ENCODE measurements around the gene CHCT1.

CHCT1 gene

DNA sequence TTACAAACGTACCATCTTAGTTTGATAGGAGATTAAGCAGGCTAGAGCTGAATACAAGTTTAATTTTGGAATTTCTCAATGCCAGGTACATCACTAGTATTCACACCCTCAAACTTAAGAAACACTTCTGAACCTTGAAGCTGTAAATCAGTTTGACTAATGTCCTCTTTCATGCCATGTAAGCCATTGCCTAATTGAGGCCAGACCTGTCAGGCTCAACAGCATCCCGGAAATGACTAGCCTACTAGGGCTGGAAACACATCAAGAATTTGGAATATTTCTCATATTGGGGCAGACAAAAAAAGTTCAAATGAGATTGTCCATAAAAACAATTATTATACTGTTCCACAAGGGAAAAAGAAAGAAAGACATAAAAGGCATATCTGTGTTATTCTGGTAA is 32.1 kb upstream of the CHCT1 start:
- TF ChIP-seq EZH2 (IDR thresholded peaks at IDR 0.05; ENCODE audit: borderline replicate concordance, low read length): no peak
- Histone ChIP-seq H3K9ac (ENCODE audit: low read length) (peak overlapping the region; percentile 88; the same call in 1 of the 2 replicates), H3K36me3 (ENCODE audit: insufficient read depth, low read length) (no peaks in the 10 kb centered on the region), H3K4me2 (ENCODE audit: low read length) (peak overlapping the region; percentile 99), H3K9me3 (ENCODE audit: low read length) (no peaks in the 10 kb centered on the region), H3K4me1 (ENCODE audit: insufficient read depth, low read length, severe bottlenecking) (peaks cover 42% of the 10 kb centered on the region), H2AFZ (ENCODE audit: low read length) (no peak overlapping the region), H3K79me2 (ENCODE audit: insufficient read depth, low read length) (peaks cover 28% of the 10 kb centered on the region), H4K20me1 (ENCODE audit: insufficient read depth, low read length) (no peaks in the 10 kb centered on the region), H3F3A (ENCODE audit: insufficient read depth, low read length) (no peaks in the 10 kb centered on the region; the same call in 1 of the 2 replicates), H3K27me3 (ENCODE audit: insufficient read depth, low read length) (no peaks in the 10 kb centered on the region), H3K9me2 (ENCODE audit: low read depth, low read length) (no peaks in the 10 kb centered on the region), H3K27ac (ENCODE audit: low read depth, low read length, poor library complexity, severe bottlenecking) (no peak overlapping the region), H3K4me3 (ENCODE audit: low read depth, low read length, poor library complexity, severe bottlenecking) (peak overlapping the region; percentile 90)

DNA sequence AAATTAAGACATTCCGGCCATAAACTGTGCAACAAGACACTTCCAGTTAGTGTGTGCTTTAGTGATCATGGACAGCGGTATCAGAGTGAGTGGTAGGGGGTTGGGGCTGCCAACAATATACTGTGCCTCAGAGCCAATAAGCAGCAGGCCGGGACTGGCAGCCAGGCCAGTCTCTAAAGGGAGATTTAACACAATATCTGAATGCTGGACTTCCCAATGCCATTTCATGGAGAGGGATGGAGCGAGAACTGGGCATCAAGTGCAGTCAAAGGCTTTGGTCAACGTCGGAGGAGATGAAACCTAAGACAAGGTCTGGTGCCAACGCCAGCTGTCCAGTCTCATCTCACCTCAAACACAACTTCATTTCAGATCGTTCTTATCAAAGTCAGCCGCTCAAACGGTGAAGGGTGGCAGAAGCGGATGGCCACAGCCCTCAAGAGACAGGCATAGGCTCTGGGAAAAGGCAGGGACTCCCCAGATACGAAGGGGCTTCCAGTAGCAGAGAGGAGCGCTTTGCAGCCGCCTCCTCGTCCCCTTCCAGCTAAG is 31.3 kb upstream of the CHCT1 start:
- Histone ChIP-seq H3K9me2 (ENCODE audit: low read depth, low read length) (no peaks in the 10 kb centered on the region), H3K4me2 (ENCODE audit: low read length) (peak overlapping the region; percentile 99), H3K9ac (ENCODE audit: low read length) (peak overlapping the region; percentile 88), H2AFZ (ENCODE audit: low read length) (no peak overlapping the region), H4K20me1 (ENCODE audit: insufficient read depth, low read length) (no peaks in the 10 kb centered on the region), H3K4me3 (ENCODE audit: low read depth, low read length, poor library complexity, severe bottlenecking) (peak overlapping the region; percentile 90), H3K9me3 (ENCODE audit: low read length) (no peaks in the 10 kb centered on the region), H3K36me3 (ENCODE audit: insufficient read depth, low read length) (no peaks in the 10 kb centered on the region), H3K4me1 (ENCODE audit: insufficient read depth, low read length, severe bottlenecking) (peaks cover 39% of the 10 kb centered on the region), H3K27ac (ENCODE audit: low read depth, low read length, poor library complexity, severe bottlenecking) (no peak overlapping the region), H3K79me2 (ENCODE audit: insufficient read depth, low read length) (peaks cover 24% of the 10 kb centered on the region), H3F3A (ENCODE audit: insufficient read depth, low read length) (no peaks in the 10 kb centered on the region; the same call in 1 of the 2 replicates), H3K27me3 (ENCODE audit: insufficient read depth, low read length) (0 out of 2 replicates have a peak, but pooled peaks cover under 1% of the 10 kb centered on the region)
- TF ChIP-seq, protein P1, sequence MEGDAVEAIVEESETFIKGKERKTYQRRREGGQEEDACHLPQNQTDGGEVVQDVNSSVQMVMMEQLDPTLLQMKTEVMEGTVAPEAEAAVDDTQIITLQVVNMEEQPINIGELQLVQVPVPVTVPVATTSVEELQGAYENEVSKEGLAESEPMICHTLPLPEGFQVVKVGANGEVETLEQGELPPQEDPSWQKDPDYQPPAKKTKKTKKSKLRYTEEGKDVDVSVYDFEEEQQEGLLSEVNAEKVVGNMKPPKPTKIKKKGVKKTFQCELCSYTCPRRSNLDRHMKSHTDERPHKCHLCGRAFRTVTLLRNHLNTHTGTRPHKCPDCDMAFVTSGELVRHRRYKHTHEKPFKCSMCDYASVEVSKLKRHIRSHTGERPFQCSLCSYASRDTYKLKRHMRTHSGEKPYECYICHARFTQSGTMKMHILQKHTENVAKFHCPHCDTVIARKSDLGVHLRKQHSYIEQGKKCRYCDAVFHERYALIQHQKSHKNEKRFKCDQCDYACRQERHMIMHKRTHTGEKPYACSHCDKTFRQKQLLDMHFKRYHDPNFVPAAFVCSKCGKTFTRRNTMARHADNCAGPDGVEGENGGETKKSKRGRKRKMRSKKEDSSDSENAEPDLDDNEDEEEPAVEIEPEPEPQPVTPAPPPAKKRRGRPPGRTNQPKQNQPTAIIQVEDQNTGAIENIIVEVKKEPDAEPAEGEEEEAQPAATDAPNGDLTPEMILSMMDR (IDR thresholded peaks at IDR 0.05; ENCODE audit: low read length): no peak
- TF ChIP-seq EZH2 (IDR thresholded peaks at IDR 0.05; ENCODE audit: borderline replicate concordance, low read length): no peak

DNA sequence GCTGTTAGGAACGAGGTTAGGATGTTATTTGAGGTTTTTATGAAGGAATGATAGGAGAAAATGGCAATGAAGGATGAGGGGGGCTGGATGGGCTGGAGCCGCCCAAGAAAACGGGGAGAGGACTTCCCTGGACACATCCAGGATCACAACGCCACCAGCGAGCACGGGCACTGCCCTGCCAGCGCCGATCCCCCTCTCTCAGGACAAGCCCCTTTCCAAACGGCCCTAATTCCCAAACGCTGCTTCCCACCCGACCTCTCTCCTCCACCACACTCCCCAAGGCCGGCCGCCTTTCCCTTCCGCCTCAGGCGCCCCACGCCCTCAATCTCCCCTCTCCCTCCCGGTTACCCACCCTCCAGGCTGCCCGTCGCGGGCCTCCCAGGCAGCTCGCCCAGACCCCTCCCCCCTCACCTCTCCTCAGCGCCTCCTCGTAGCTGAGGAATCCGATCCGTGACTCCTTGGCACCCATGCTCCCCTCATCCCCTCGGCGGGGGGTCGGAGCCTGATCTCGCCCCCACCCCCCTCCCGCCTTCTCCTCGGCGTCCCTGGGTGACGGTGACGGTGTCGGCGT is 30.7 kb upstream of the CHCT1 start:
- peak overlapping the region; percentile 99 for H3K4me2 ChIP-seq (ENCODE audit: low read length)
- peaks cover 18% of the 10 kb centered on the region for H3K79me2 ChIP-seq (ENCODE audit: insufficient read depth, low read length)
- H4K20me1 ChIP-seq (ENCODE audit: insufficient read depth, low read length): no peaks in the 10 kb centered on the region
- no peaks in the 10 kb centered on the region for H3K9me2 ChIP-seq (ENCODE audit: low read depth, low read length)
- H3K4me3 ChIP-seq (ENCODE audit: low read depth, low read length, poor library complexity, severe bottlenecking): peak overlapping the region; percentile 90
- H3F3A ChIP-seq (ENCODE audit: insufficient read depth, low read length): no peaks in the 10 kb centered on the region; the same call in 1 of the 2 replicates
- no peaks in the 10 kb centered on the region for H3K36me3 ChIP-seq (ENCODE audit: insufficient read depth, low read length)
- H2AFZ ChIP-seq (ENCODE audit: low read length): no peak overlapping the region
- no peak for TF ChIP-seq EZH2 (IDR thresholded peaks at IDR 0.05; ENCODE audit: borderline replicate concordance, low read length)
- TF ChIP-seq, protein P1 (IDR thresholded peaks at IDR 0.05; ENCODE audit: low read length): no peak
- peaks cover 5% of the 10 kb centered on the region; the same call in 1 of the 2 replicates for H3K27me3 ChIP-seq (ENCODE audit: insufficient read depth, low read length)
- H3K9ac ChIP-seq (ENCODE audit: low read length): peak overlapping the region; percentile 88
- H3K9me3 ChIP-seq (ENCODE audit: low read length): no peaks in the 10 kb centered on the region
- H3K4me1 ChIP-seq (ENCODE audit: insufficient read depth, low read length, severe bottlenecking): peaks cover 34% of the 10 kb centered on the region
- peak overlapping the region; percentile 19 for H3K27ac ChIP-seq (ENCODE audit: low read depth, low read length, poor library complexity, severe bottlenecking)

Data from OCI-LY1 (cell line).